Measurements from ENCODE around the gene POLD1. TPM values are rescaled to one million over a fixed set of nuclear protein-coding genes. Genes with fewer than 3 reads are reported as not detected.
"Not testable (repeated sequence)": the region's sequence is repeated elsewhere in the genome, so short reads cannot be mapped to it uniquely, and the experiment has no call there.

The POLD1 gene
- total and polyA plus RNA-seq, 2 of the 13 experiments (the other 11 are each of a cell fraction or from before 2014, with no cell fraction given): 17.4 to 54.0 TPM

DNA sequence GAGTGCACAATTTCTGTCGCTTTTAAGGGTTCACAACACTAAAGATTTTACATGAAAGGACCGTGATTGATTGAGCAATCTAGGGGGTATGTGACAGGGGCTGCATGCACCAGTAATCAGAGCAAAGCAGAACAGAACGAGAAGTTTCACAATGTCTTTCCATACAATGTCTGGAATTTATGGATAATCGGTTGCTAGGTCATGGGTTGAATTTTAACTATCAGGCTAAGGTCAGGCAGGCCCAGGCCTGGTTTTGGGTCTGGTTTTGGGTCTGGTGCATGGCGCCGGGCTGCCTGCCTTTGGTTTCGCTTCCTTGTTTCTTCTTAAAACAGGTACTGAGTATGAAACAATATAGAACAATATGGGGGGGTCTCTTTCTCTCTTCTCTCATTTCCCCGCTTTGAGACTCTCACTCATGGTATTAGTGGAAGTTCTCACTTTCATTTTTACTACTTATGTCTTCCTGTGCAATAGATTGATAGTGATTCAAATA lies 37.0 kb upstream of the POLD1 start (continued):
- TF ChIP-seq HNF1A (IDR thresholded peaks at IDR 0.05; ENCODE audit: low read depth) (peak; percentile 36; the same call in 1 of the 2 replicates), HNF1A (CRISPR knock-in tag; IDR thresholded peaks at IDR 0.05; ENCODE audit: borderline replicate concordance) (peak; percentile 45; the same call in 1 of the 2 replicates), MED1 (CRISPR knock-in tag; IDR thresholded peaks at IDR 0.05) (peak; percentile 37; the same call in 1 of the 2 replicates), NR2F6 (CRISPR knock-in tag; IDR thresholded peaks at IDR 0.05) (peak; percentile 37), SOX6 (CRISPR knock-in tag; IDR thresholded peaks at IDR 0.05) (peak; percentile 62; the same call in 1 of the 2 replicates), PHF21A (CRISPR knock-in tag; IDR thresholded peaks at IDR 0.05) (peak; percentile 61; the same call in 1 of the 2 replicates), NCOA2 (CRISPR knock-in tag; IDR thresholded peaks at IDR 0.05) (peak; percentile 48; the same call in 1 of the 2 replicates), GATAD2A (CRISPR knock-in tag; IDR thresholded peaks at IDR 0.05) (peak; percentile 76), TEAD3 (CRISPR knock-in tag; optimal IDR thresholded peaks at IDR 0.05; ENCODE audit: borderline replicate concordance) (peak; percentile 84), HMG20B (CRISPR knock-in tag; conservative IDR thresholded peaks at IDR 0.05) (0 out of 2 replicates have a peak, but pooled peaks have one; percentile 32), SOX5 (CRISPR knock-in tag; IDR thresholded peaks at IDR 0.05; ENCODE audit: borderline replicate concordance) (peak; percentile 54; the same call in 1 of the 2 replicates), SAP130 (CRISPR knock-in tag; IDR thresholded peaks at IDR 0.05; ENCODE audit: low read depth) (peak; percentile 47; the same call in 1 of the 2 replicates), ZNF12 (CRISPR knock-in tag; IDR thresholded peaks at IDR 0.05) (0 out of 2 replicates have a peak, but pooled peaks have one; percentile 17), SALL1 (CRISPR knock-in tag; IDR thresholded peaks at IDR 0.05) (peak; percentile 39; the same call in 1 of the 2 replicates)
- not testable (repeated sequence) for TF ChIP-seq NR2F6, SOX6 (IDR thresholded peaks at IDR 0.05)
- TF ChIP-seq, protein P1, sequence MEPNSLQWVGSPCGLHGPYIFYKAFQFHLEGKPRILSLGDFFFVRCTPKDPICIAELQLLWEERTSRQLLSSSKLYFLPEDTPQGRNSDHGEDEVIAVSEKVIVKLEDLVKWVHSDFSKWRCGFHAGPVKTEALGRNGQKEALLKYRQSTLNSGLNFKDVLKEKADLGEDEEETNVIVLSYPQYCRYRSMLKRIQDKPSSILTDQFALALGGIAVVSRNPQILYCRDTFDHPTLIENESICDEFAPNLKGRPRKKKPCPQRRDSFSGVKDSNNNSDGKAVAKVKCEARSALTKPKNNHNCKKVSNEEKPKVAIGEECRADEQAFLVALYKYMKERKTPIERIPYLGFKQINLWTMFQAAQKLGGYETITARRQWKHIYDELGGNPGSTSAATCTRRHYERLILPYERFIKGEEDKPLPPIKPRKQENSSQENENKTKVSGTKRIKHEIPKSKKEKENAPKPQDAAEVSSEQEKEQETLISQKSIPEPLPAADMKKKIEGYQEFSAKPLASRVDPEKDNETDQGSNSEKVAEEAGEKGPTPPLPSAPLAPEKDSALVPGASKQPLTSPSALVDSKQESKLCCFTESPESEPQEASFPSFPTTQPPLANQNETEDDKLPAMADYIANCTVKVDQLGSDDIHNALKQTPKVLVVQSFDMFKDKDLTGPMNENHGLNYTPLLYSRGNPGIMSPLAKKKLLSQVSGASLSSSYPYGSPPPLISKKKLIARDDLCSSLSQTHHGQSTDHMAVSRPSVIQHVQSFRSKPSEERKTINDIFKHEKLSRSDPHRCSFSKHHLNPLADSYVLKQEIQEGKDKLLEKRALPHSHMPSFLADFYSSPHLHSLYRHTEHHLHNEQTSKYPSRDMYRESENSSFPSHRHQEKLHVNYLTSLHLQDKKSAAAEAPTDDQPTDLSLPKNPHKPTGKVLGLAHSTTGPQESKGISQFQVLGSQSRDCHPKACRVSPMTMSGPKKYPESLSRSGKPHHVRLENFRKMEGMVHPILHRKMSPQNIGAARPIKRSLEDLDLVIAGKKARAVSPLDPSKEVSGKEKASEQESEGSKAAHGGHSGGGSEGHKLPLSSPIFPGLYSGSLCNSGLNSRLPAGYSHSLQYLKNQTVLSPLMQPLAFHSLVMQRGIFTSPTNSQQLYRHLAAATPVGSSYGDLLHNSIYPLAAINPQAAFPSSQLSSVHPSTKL (CRISPR knock-in tag; IDR thresholded peaks at IDR 0.05): peak; percentile 25; the same call in 1 of the 2 replicates
- TF ChIP-seq, protein P2, sequence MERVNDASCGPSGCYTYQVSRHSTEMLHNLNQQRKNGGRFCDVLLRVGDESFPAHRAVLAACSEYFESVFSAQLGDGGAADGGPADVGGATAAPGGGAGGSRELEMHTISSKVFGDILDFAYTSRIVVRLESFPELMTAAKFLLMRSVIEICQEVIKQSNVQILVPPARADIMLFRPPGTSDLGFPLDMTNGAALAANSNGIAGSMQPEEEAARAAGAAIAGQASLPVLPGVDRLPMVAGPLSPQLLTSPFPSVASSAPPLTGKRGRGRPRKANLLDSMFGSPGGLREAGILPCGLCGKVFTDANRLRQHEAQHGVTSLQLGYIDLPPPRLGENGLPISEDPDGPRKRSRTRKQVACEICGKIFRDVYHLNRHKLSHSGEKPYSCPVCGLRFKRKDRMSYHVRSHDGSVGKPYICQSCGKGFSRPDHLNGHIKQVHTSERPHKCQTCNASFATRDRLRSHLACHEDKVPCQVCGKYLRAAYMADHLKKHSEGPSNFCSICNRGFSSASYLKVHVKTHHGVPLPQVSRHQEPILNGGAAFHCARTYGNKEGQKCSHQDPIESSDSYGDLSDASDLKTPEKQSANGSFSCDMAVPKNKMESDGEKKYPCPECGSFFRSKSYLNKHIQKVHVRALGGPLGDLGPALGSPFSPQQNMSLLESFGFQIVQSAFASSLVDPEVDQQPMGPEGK (CRISPR knock-in tag; IDR thresholded peaks at IDR 0.05): peak; percentile 37; the same call in 1 of the 2 replicates

All from HepG2 (cell line).